AG09319 (cell line): ENCODE results near the gene VPS9D1.
"Not testable (repeated sequence)": the region's sequence is repeated elsewhere in the genome, so short reads cannot be mapped to it uniquely, and the experiment has no call there.

ENCODE experiments used
- DNase-seq: peaks from one replicate; pipeline ENCODE4 v3.0.0-alpha.2; 2010; ENCODE audit warnings: low read depth; ENCODE audit errors: extremely low read depth
- CTCF ChIP-seq: IDR thresholded peaks from 2 replicates; pipeline ENCODE4 v1.5.1; 2011; ENCODE audit warnings: low read depth, mild to moderate bottlenecking, inconsistent platforms, low read length, moderate library complexity

Gene VPS9D1

GRCh38 chr16:89672177-89672941, 48.3 kb downstream of the VPS9D1 start:
- DNase-seq, result no peak
- no peak for TF ChIP-seq CTCF

GRCh38 chr16:89671565-89671964, 49.1 kb downstream of the VPS9D1 start:
- DNase-seq, result not testable (repeated sequence)

- TF ChIP-seq CTCF, result no peak
Measured at GRCh38 chr16:89670496-89671431, 49.9 kb downstream of the VPS9D1 start.

GRCh38 chr16:89669755-89670154, 50.9 kb downstream of the VPS9D1 start:
- no peak for TF ChIP-seq CTCF
- no peak for DNase-seq

More at GRCh38 chr16:89670496-89671431, 49.9 kb downstream of the VPS9D1 start:
- DNase-seq, result no peak

GRCh38 chr16:89668790-89669158, 51.9 kb downstream of the VPS9D1 start:
- DNase-seq, result no peak
- no peak for TF ChIP-seq CTCF

GRCh38 chr16:89667633-89668032, 53.1 kb downstream of the VPS9D1 start:
- no peak for TF ChIP-seq CTCF
- DNase-seq, result no peak

- DNase-seq, result not testable (repeated sequence)
- peak; percentile 36 for TF ChIP-seq CTCF
Measured at GRCh38 chr16:89667000-89667399, 53.7 kb downstream of the VPS9D1 start.

- DNase-seq, result not testable (repeated sequence)
Measured at GRCh38 chr16:89664238-89664637, 56.5 kb downstream of the VPS9D1 start.
